Adrenal gland (tissue), 12 donors: Measurements from ENCODE around the gene LRRC74A. TPM values are rescaled to one million over a fixed set of nuclear protein-coding genes. Genes with fewer than 3 reads are reported as not detected.
A peak's percentile ranks its signal among the peaks of the same experiment; 100 is the strongest.

Experiments
- DNase-seq, 7 donors: peaks; one replicate each; pipeline ENCODE4 v3.0.0-alpha.2; 2019 to 2020
- H3K27ac ChIP-seq, 5 donors: fragments of 200-600 bp; sonication (generic) in 4 of 5; 1 replicate in 3 of 5; 2 replicates in 2 of 5; pipeline versions ENCODE4 v1.5.1 to v1.8.0; 2016 to 2020; ENCODE audit warnings: mild to moderate bottlenecking in 1 of 5
- H3K27me3 ChIP-seq: fragments of 200-600 bp; 2 replicates; pipeline ENCODE4 v1.8.0; 2021
- H3K36me3 ChIP-seq, 2 donors: fragments of 200-600 bp; replicated peaks in 1 of 2; 1 replicate in 1 of 2; 2 replicates in 1 of 2; pipeline versions ENCODE4 v1.5.1 to v1.8.0; 2018 to 2022
- H3K4me1 ChIP-seq, 2 donors: fragments of 200-600 bp; replicated peaks in 1 of 2; 1 replicate in 1 of 2; 2 replicates in 1 of 2; pipeline versions ENCODE4 v1.5.1 to v1.8.0; 2018 to 2021
- H3K4me3 ChIP-seq, 4 donors: fragments of 200-600 bp; sonication (generic) in 3 of 4; one replicate each; pipeline ENCODE4 v1.5.1; 2016 to 2018
- H3K9me3 ChIP-seq, 3 donors: fragments of 200-600 bp; sonication (generic) in 1 of 3; replicated peaks in 1 of 3; 1 replicate in 2 of 3; 2 replicates in 1 of 3; pipeline versions ENCODE4 v1.5.1 to v1.8.0; 2016 to 2021
- CTCF ChIP-seq, 6 experiments: fragments of 450-650 bp in 4 of 6; fragments of 200-600 bp in 2 of 6; sonication (generic) in 1 of 6; IDR thresholded peaks; 1 replicate in 5 of 6; 2 replicates in 1 of 6; pipeline versions ENCODE4 v1.5.1 to v1.8.0; 2016 to 2021; ENCODE audit warnings: antibody characterized with exemption in 6 of 6, mild to moderate bottlenecking in 2 of 6, moderate library complexity in 1 of 6
- POLR2A ChIP-seq, 2 donors: fragments of 450-650 bp; IDR thresholded peaks; one replicate each; pipeline ENCODE4 v1.6.1; 2017; ENCODE audit warnings: antibody characterized with exemption in 2 of 2, mild to moderate bottlenecking in 2 of 2, moderate library complexity in 1 of 2
- WGBS, 4 donors: extraction: QIAGEN DNeasy Blood & Tissue Kit in 2 of 4; methylation state at CpG; one replicate each; pipeline versions ENCODE4 v1.1.5 to v1.1.7; 2013 to 2017; 5-methylcytosine and 5-hydroxymethylcytosine counted together
- intact Hi-C, 2 donors: fragments of 100-400 bp; cut with DNase I; formaldehyde crosslinking; loops; one replicate each; pipeline versions ENCODE4 v1.14.1 to v1.15.0; 2022 to 2023
- polyA plus RNA-seq, 3 donors: library from polyadenylated mRNA; stranded (reverse); fragments of 200-250 nt in 2 of 3; fragments of 350-450 nt in 1 of 3; fragmentation: Illumina TruSeq in 1 of 3; extraction: RNeasy Lipid Tissue Mini Kit (QIAGEN cat#74804) in 1 of 3; gene quantifications; one replicate each; pipeline ENCODE4 v1.2.3, GENCODE V29; 2013 to 2014
- total RNA-seq, 9 donors: library from RNA; depleted of rRNA in 4 of 9; stranded (reverse); fragments of >200 nt in 4 of 9; fragments of 120-200 nt in 1 of 9; fragmentation: NEBNext Ultra II Directional in 1 of 9; extraction: Animal tissue kit (Norgen Biotek cat#: 25700) in 1 of 9; gene quantifications; one replicate each; pipeline versions ENCODE4 v1.1.0 to v1.2.4, GENCODE V29; 2013 to 2023
- donor health status: healthy with polysubstance abuse.
- donor health status: Bipolar disorder and iron deficiency.
- donor health status: DM: yes; HTN: yes; CAD: no.
- donor health status: DM: no; HTN: no; CAD: no.
- donor health status: DM: no; HTN: no; CAD: no.
- donor health status: DM: yes; HTN: yes; CAD: no.

Gene LRRC74A
- total and polyA plus RNA-seq, 12 donors = not detected

GRCh38 chr14:76830556-76830955 lies 4.3 kb downstream of the LRRC74A start:
- no peak for DNase-seq
- WGBS, 4 donors = 93 to 95% (median 94%) methylated on average over 4 of the region's 4 CpGs
- TF ChIP-seq CTCF (IDR thresholded peaks at IDR 0.05) = no peak
- no peak for TF ChIP-seq POLR2A (IDR thresholded peaks at IDR 0.05)
- H3K27me3 ChIP-seq = no peaks in the 10 kb centered on the region
- H3K4me1 ChIP-seq = no peaks in the 10 kb centered on the region
- no peak overlapping the region for H3K4me3 ChIP-seq
- H3K9me3 ChIP-seq = no peaks in the 10 kb centered on the region
- no peak overlapping the region for H3K27ac ChIP-seq
- intact Hi-C loops = no loop called here
- H3K36me3 ChIP-seq = no peaks in the 10 kb centered on the region

DNA sequence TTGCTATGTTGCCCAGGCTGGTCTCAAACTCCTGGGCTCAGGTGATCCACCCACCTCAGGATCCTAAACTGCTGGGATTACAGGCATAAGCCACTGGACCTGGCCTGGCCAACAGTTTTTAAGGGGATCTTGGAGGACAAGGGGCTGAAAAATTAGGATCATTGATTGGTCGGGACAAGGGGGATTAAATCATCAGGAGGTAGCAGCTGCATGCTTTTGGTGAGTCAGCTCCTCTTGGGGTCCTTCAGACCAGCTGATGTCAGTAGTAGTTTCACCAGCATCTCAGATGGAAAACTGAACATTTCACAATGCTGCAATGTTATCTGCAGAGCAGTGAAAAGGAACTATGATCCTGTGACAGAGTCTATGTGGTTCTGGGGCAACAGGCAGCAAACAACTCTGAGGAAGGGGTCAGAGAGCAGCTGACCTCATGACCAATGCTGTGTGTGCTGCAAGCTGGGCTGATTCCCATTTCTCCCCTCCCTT lies 6.3 kb downstream of the LRRC74A start:
- intact Hi-C loops = no loop called here
- WGBS, 4 donors = 57 to 75% (median 64%) methylated on average over 1 of the region's 1 CpG
- TF ChIP-seq POLR2A (IDR thresholded peaks at IDR 0.05) = no peak
- no peak for TF ChIP-seq CTCF (IDR thresholded peaks at IDR 0.05)
- Histone ChIP-seq H3K36me3 (no peaks in the 10 kb centered on the region), H3K27me3 (no peaks in the 10 kb centered on the region), H3K4me3 (no peak overlapping the region), H3K4me1 (no peaks in the 10 kb centered on the region), H3K9me3 (no peaks in the 10 kb centered on the region), H3K27ac (peak overlapping the region in 2 of 5 donors; percentile 43 to 52)
- DNase-seq = peak in 1 of 7 donors; percentile 30

DNA sequence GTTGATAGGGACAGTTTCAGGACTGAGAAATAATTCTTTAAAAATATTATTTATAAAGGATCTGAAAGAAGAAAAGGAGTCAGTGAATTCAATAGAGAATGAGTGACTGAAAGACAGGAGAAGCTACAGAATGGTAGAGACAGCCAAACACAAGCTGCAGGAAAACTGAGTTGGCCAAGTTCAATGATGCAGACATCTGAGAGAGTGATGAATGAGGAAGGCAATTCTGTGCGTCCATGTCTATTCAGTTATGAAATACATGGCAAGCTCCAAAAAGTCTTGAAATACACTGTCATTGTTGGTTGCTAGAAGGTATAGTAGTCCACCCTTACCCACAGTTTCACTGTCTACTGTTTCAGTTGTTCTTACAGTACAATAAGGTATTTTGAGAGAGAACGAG lies 6.8 kb downstream of the LRRC74A start:
- peak overlapping the region in 2 of 5 donors; percentile 52 to 57 for H3K27ac ChIP-seq
- 67 to 80% (median 70%) methylated on average over 2 of the region's 2 CpGs for WGBS, 4 donors
- no peaks in the 10 kb centered on the region for H3K27me3 ChIP-seq
- no peak overlapping the region for H3K4me3 ChIP-seq
- H3K4me1 ChIP-seq = no peaks in the 10 kb centered on the region
- no peaks in the 10 kb centered on the region for H3K36me3 ChIP-seq
- H3K9me3 ChIP-seq = no peaks in the 10 kb centered on the region
- intact Hi-C loops = no loop called here
- DNase-seq = no peak
- no peak for TF ChIP-seq CTCF (IDR thresholded peaks at IDR 0.05)
- no peak for TF ChIP-seq POLR2A (IDR thresholded peaks at IDR 0.05)

- TF ChIP-seq CTCF (IDR thresholded peaks at IDR 0.05) (no peak), POLR2A (IDR thresholded peaks at IDR 0.05) (no peak)
- WGBS, 4 donors = 63 to 72% (median 67%) methylated on average over 7 of the region's 7 CpGs
- Histone ChIP-seq H3K4me1 (no peaks in the 10 kb centered on the region), H3K36me3 (no peaks in the 10 kb centered on the region), H3K27ac (no peak overlapping the region), H3K9me3 (no peaks in the 10 kb centered on the region), H3K4me3 (no peak overlapping the region), H3K27me3 (no peaks in the 10 kb centered on the region)
- no peak for DNase-seq
- intact Hi-C loops = no loop called here
These were observed 8.0 kb downstream of the LRRC74A start for GRCh38 chr14:76834241-76834661.
